GM18517 (cell line): ENCODE results near the gene TIAM1.

Experiments used
- ATAC-seq: cut with Tn5 transposase; IDR thresholded peaks from one replicate; pipeline ENCODE4 v1.9.1; 2021; ENCODE audit warnings: mild to moderate bottlenecking, moderate library complexity; ENCODE audit not compliant: unreplicated experiment

Gene TIAM1

GRCh38 chr21:31216206-31216605, 127.9 kb downstream of the TIAM1 start:
- ATAC-seq, result no peak

- no peak for ATAC-seq
Measured at GRCh38 chr21:31213787-31214186, 130.3 kb downstream of the TIAM1 start.

- no peak for ATAC-seq
Measured at GRCh38 chr21:31211836-31212235, 132.2 kb downstream of the TIAM1 start.

GRCh38 chr21:31205412-31205811, 138.6 kb downstream of the TIAM1 start:
- no peak for ATAC-seq

GRCh38 chr21:31204801-31205200, 139.3 kb downstream of the TIAM1 start:
- ATAC-seq, result no peak

- no peak for ATAC-seq
Measured at GRCh38 chr21:31203431-31204054, 140.5 kb downstream of the TIAM1 start.

- no peak for ATAC-seq
Measured at GRCh38 chr21:31201548-31201947, 142.5 kb downstream of the TIAM1 start.

GRCh38 chr21:31201144-31201543, 142.9 kb downstream of the TIAM1 start:
- no peak for ATAC-seq

- ATAC-seq, result peak; percentile 46
Measured at GRCh38 chr21:31198575-31198974, 145.5 kb downstream of the TIAM1 start.

- ATAC-seq, result no peak
Measured at GRCh38 chr21:31196724-31197123, 147.3 kb downstream of the TIAM1 start.

GRCh38 chr21:31195334-31196015, 148.6 kb downstream of the TIAM1 start:
- ATAC-seq, result peak; percentile 52

- no peak for ATAC-seq
Measured at GRCh38 chr21:31194510-31195293, 149.4 kb downstream of the TIAM1 start.

- ATAC-seq, result no peak
Measured at GRCh38 chr21:31193761-31194160, 150.3 kb downstream of the TIAM1 start.

- no peak for ATAC-seq
Measured at GRCh38 chr21:31191553-31191952, 152.5 kb downstream of the TIAM1 start.

- ATAC-seq, result no peak
Measured at GRCh38 chr21:31190516-31190915, 153.5 kb downstream of the TIAM1 start.

GRCh38 chr21:31187499-31187898, 156.6 kb downstream of the TIAM1 start:
- no peak for ATAC-seq

GRCh38 chr21:31186916-31187315, 157.1 kb downstream of the TIAM1 start:
- no peak for ATAC-seq

GRCh38 chr21:31185663-31186062, 158.4 kb downstream of the TIAM1 start:
- no peak for ATAC-seq

- no peak for ATAC-seq
Measured at GRCh38 chr21:31184876-31185275, 159.2 kb downstream of the TIAM1 start.

- no peak for ATAC-seq
Measured at GRCh38 chr21:31184459-31184858, 159.6 kb downstream of the TIAM1 start.

GRCh38 chr21:31182231-31183140, 161.6 kb downstream of the TIAM1 start:
- no peak for ATAC-seq
